H1 (cell line): Measurements from ENCODE around the gene AP1M1. TPM values are rescaled to one million over a fixed set of nuclear protein-coding genes. Genes with fewer than 3 reads are reported as not detected.

ENCODE experiments used
- CTCF ChIA-PET: fragments of 300-600 bp; sonication (Branson Sonifier 250); formaldehyde crosslinking; loops from one replicate; lab custom pipeline; 2021; ENCODE audit not compliant: partially characterized antibody; lab: Charles Lee
- POLR2A ChIA-PET: fragments of 300-600 bp; sonication (Branson Sonifier 250); formaldehyde crosslinking; loops from one replicate; lab custom pipeline; 2021; ENCODE audit warnings: inconsistent platforms; ENCODE audit not compliant: partially characterized antibody; lab: Charles Lee
- DNase-seq, 2 experiments: peaks; one replicate each; pipeline versions ENCODE4 v3.0.0 to v3.0.0-alpha.2; 2010 to 2022; ENCODE audit warnings: low spot score in 2 of 2, low read depth in 1 of 2, mixed read lengths in 1 of 2
- FAIRE-seq: peaks from 2 replicates; lab custom pipeline; 2011; peaks lifted over from hg19 to GRCh38; lab: Jason Lieb, UNC
- H2AFZ ChIP-seq: 2 replicates; pipeline ENCODE4 v1.8.1; 2012; ENCODE audit warnings: low read length, inconsistent platforms
- H2AK5ac ChIP-seq: 2 replicates; pipeline ENCODE4 v1.6.1; 2013; ENCODE audit warnings: low read depth, low read length
- H2BK120ac ChIP-seq: replicated peaks from 2 replicates; pipeline ENCODE3; 2013; ENCODE audit warnings: low read depth, low read length, inconsistent platforms
- H2BK12ac ChIP-seq: 2 replicates; pipeline ENCODE4 v1.6.1; 2013; ENCODE audit warnings: low read depth, low read length
- H2BK15ac ChIP-seq: 2 replicates; pipeline ENCODE4 v1.6.1; 2013; ENCODE audit warnings: low read length
- H2BK20ac ChIP-seq: 2 replicates; pipeline ENCODE4 v1.6.1; 2013; ENCODE audit warnings: low read length
- H2BK5ac ChIP-seq: 2 replicates; pipeline ENCODE4 v1.6.1; 2013; ENCODE audit warnings: low read depth, low read length
- H3K14ac ChIP-seq: 2 replicates; pipeline ENCODE4 v1.6.1; 2013; ENCODE audit warnings: inconsistent platforms; ENCODE audit not compliant: insufficient read length
- H3K18ac ChIP-seq: 2 replicates; pipeline ENCODE4 v1.6.1; 2013; ENCODE audit warnings: low read length; ENCODE audit errors: extremely low read depth
- H3K23ac ChIP-seq: 2 replicates; pipeline ENCODE4 v1.6.1; 2013; ENCODE audit warnings: inconsistent platforms; ENCODE audit not compliant: insufficient read length
- H3K23me2 ChIP-seq: 2 replicates; pipeline ENCODE4 v1.6.1; 2013; ENCODE audit warnings: low read depth, low read length
- H3K27ac ChIP-seq: 2 replicates; pipeline ENCODE4 v1.6.1; 2011; ENCODE audit warnings: low read depth, low read length, inconsistent platforms
- H3K27me3 ChIP-seq, 4 experiments: replicated peaks in 1 of 4; 1 replicate in 1 of 4; 2 replicates in 3 of 4; pipeline versions ENCODE4 v1.6.1 to v1.8.1; 2011 to 2013; ENCODE audit warnings: low read length in 3 of 4, mild to moderate bottlenecking in 3 of 4, inconsistent platforms in 2 of 4, mixed read lengths in 2 of 4, moderate library complexity in 1 of 4; ENCODE audit not compliant: control insufficient read depth in 3 of 4, insufficient read depth in 3 of 4; ENCODE audit errors: extremely low read depth in 1 of 4
- H3K36me3 ChIP-seq, 4 experiments: 2 replicates each; pipeline versions ENCODE4 v1.6.1 to v1.8.1; 2011 to 2013; ENCODE audit warnings: mild to moderate bottlenecking in 4 of 4, low read length in 3 of 4, moderate library complexity in 2 of 4, control low read depth in 1 of 4, inconsistent platforms in 1 of 4; ENCODE audit not compliant: insufficient read depth in 4 of 4, control insufficient read depth in 2 of 4
- H3K4ac ChIP-seq: replicated peaks from 2 replicates; pipeline ENCODE3; 2013; ENCODE audit warnings: low read length, low read depth, mixed read lengths, inconsistent platforms; ENCODE audit not compliant: insufficient read length
- H3K4me1 ChIP-seq, 4 experiments: replicated peaks in 1 of 4; 1 replicate in 1 of 4; 2 replicates in 3 of 4; pipeline versions ENCODE4 v1.6.1 to v1.8.1; 2011 to 2013; ENCODE audit warnings: low read length in 3 of 4, inconsistent platforms in 2 of 4, mixed read lengths in 1 of 4; ENCODE audit not compliant: insufficient read depth in 4 of 4, control insufficient read depth in 3 of 4
- H3K4me2 ChIP-seq, 2 experiments: 2 replicates each; pipeline versions ENCODE4 v1.6.1 to v1.8.1; 2011 to 2013; ENCODE audit warnings: low read depth in 2 of 2, low read length in 2 of 2, control low read depth in 1 of 2, inconsistent platforms in 1 of 2, mild to moderate bottlenecking in 1 of 2; ENCODE audit not compliant: insufficient read depth in 1 of 2
- H3K4me3 ChIP-seq, 4 experiments: fragments of 200-600, 300-600 bp in 1 of 4; sonication (generic), shearing (Covaris generic), sonication (Bioruptor Twin) in 1 of 4; 2 replicates each; pipeline versions ENCODE4 v1.5.1 to v1.8.1; 2011 to 2016; ENCODE audit warnings: low read length in 4 of 4, low read depth in 3 of 4, control low read depth in 2 of 4, inconsistent platforms in 2 of 4, mild to moderate bottlenecking in 2 of 4, mixed read lengths in 1 of 4, moderate library complexity in 1 of 4; ENCODE audit not compliant: insufficient read depth in 2 of 4; ENCODE audit errors: extremely low read depth in 1 of 4
- H3K56ac ChIP-seq: replicated peaks from 2 replicates; pipeline ENCODE3; 2013; ENCODE audit warnings: low read depth, mild to moderate bottlenecking, mixed read lengths, low read length, inconsistent platforms; ENCODE audit not compliant: insufficient read length
- H3K79me1 ChIP-seq: 2 replicates; pipeline ENCODE4 v1.6.1; 2013; ENCODE audit warnings: low read depth, low read length, control low read depth
- H3K79me2 ChIP-seq, 2 experiments: 2 replicates each; pipeline versions ENCODE4 v1.6.1 to v1.8.1; 2012 to 2013; ENCODE audit warnings: low read length in 2 of 2, mild to moderate bottlenecking in 2 of 2, inconsistent platforms in 1 of 2; ENCODE audit not compliant: insufficient read depth in 2 of 2, control insufficient read depth in 1 of 2
- H3K9ac ChIP-seq, 4 experiments: replicated peaks in 1 of 4; 1 replicate in 1 of 4; 2 replicates in 3 of 4; pipeline versions ENCODE4 v1.6.1 to v1.8.1; 2011 to 2013; ENCODE audit warnings: low read depth in 3 of 4, low read length in 3 of 4, control low read depth in 2 of 4, mild to moderate bottlenecking in 2 of 4, moderate library complexity in 2 of 4, inconsistent platforms in 1 of 4; ENCODE audit errors: extremely low read depth in 1 of 4
- H3K9me3 ChIP-seq, 2 experiments: 2 replicates each; pipeline versions ENCODE4 v1.6.1 to v1.8.1; 2012 to 2013; ENCODE audit warnings: mild to moderate bottlenecking in 2 of 2, moderate library complexity in 2 of 2, control low read depth in 1 of 2, inconsistent platforms in 1 of 2, low read depth in 1 of 2, low read length in 1 of 2, mixed read lengths in 1 of 2; ENCODE audit not compliant: insufficient read depth in 2 of 2
- H4K20me1 ChIP-seq, 2 experiments: replicated peaks in 1 of 2; 2 replicates each; pipeline versions ENCODE3 to v1.8.1; 2011 to 2013; ENCODE audit warnings: inconsistent platforms in 2 of 2, low read length in 2 of 2, mild to moderate bottlenecking in 1 of 2; ENCODE audit not compliant: insufficient read depth in 2 of 2, control insufficient read depth in 1 of 2
- H4K5ac ChIP-seq: 2 replicates; pipeline ENCODE4 v1.6.1; 2013; ENCODE audit warnings: low read length, low read depth, mixed read lengths, inconsistent platforms; ENCODE audit not compliant: insufficient read length
- H4K8ac ChIP-seq: 2 replicates; pipeline ENCODE4 v1.8.0; 2013; ENCODE audit warnings: mild to moderate bottlenecking, moderate library complexity, low read length, inconsistent platforms; ENCODE audit not compliant: insufficient read depth; ENCODE audit errors: extremely low read depth
- H4K91ac ChIP-seq: replicated peaks from 2 replicates; pipeline ENCODE3; 2013; ENCODE audit warnings: low read length, mixed read lengths, inconsistent platforms; ENCODE audit not compliant: insufficient read length
- whole genome bisulfite sequencing, 2 experiments: shearing (Covaris generic) in 1 of 2; methylation state at CpG; one replicate each; pipeline versions ENCODE4 v1.1.6 to v1.1.7; 2013 to 2015; ENCODE audit warnings: low lambda C conversion rate in 2 of 2, mixed read lengths in 2 of 2, inconsistent platforms in 1 of 2, low coverage in 1 of 2, missing lambda C conversion rate in 1 of 2; ENCODE audit not compliant: insufficient replicate concordance in 2 of 2, insufficient coverage in 1 of 2, insufficient read length in 1 of 2; ENCODE audit errors: extremely low coverage in 1 of 2, missing lambda C conversion rate in 1 of 2; 5-methylcytosine and 5-hydroxymethylcytosine counted together
- polyA plus RNA-seq, 7 experiments: library from polyadenylated mRNA; depleted of rRNA in 3 of 7; stranded (reverse) in 5 of 7; unstranded in 2 of 7; fragments of >200 nt in 5 of 7; fragments of 200-250 nt in 2 of 7; gene quantifications; 1 replicate in 5 of 7; 2 replicates in 1 of 7; 4 replicates in 1 of 7; pipeline versions ENCODE4 v1.2.1 to v1.2.3, GENCODE V29; 2011 to 2013; ENCODE audit warnings: missing spikeins in 2 of 7, mixed read lengths in 2 of 7
- total RNA-seq: library from RNA; stranded (reverse); fragmentation: NEBNext Ultra II Directional; extraction: Animal tissue kit (Norgen Biotek cat#: 25700); gene quantifications from 2 replicates; pipeline ENCODE4 v1.2.1, GENCODE V29; 2021
- TF ChIP-seq, protein P1 (sequence below): IDR thresholded peaks from 2 replicates; pipeline ENCODE4 v1.6.1; 2012; ENCODE audit warnings: inconsistent platforms

The AP1M1 gene
- total and polyA plus RNA-seq, 2 of the 8 experiments (the other 6 are each of a cell fraction or from before 2014, with no cell fraction given) = 30.9 to 37.5 TPM

DNA sequence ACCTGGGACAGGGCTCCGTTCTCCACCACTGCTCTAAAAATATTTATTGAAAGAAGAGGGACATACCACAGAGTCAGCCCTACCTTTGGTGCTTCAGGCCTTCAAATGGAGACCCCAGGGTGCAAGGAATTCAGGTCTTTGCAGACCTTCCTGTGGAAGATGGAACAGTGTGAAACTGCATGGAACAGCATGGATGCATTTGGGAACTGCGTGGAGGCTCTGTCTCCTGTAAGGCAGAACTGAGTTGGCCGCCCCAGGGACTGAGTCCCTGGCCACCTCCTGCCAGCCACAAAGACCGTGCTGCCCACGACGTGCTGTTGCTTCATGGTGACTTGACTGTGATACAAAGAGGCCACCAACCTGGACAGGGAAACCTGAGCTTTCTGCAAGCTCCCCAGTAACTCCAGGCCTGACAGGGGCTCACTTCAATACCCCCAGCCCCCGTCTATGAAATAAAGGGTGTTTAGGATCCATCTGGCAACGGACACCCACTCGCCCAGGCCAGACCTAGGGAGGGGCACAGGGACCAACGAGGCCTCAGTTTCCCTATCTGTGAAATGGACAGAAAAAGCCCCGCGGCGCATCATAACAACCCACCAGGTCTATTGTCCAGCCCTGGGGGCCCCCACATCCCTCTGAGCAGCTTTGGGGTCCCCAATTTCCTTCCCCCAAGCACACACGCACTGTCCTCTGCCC is 68.3 kb downstream of the AP1M1 start:
- Histone ChIP-seq H2BK15ac (no peak overlapping the region), H4K91ac (no peak overlapping the region), H2BK120ac (no peak overlapping the region), H3K23ac (no peak overlapping the region), H3K36me3 (no peaks in the 10 kb centered on the region), H3K18ac (no peak overlapping the region), H3K27me3 (no peaks in the 10 kb centered on the region), H3K9me3 (no peaks in the 10 kb centered on the region), H4K5ac (no peak overlapping the region), H4K20me1 (no peaks in the 10 kb centered on the region), H2AK5ac (no peak overlapping the region), H2BK20ac (no peak overlapping the region), H2BK12ac (no peak overlapping the region), H4K8ac (no peak overlapping the region), H3K4me3 (no peak overlapping the region), H2AFZ (no peak overlapping the region), H3K56ac (no peak overlapping the region), H2BK5ac (no peak overlapping the region), H3K27ac (no peak overlapping the region), H3K4me2 (no peak overlapping the region), H3K79me1 (no peaks in the 10 kb centered on the region), H3K14ac (no peak overlapping the region), H3K23me2 (no peaks in the 10 kb centered on the region), H3K9ac (no peak overlapping the region), H3K4ac (no peak overlapping the region), H3K79me2 (no peaks in the 10 kb centered on the region), H3K4me1 (no peaks in the 10 kb centered on the region; a peak in 1 of 7 replicates)
- POLR2A ChIA-PET = interaction anchor here (1.8 kb wide), 1 partner anchor 62 kb away, joined by 6 read pairs; no protein-coding TSS in a partner anchor
- CTCF ChIA-PET = no interaction called here
- 90% methylated on average over 14 of the region's 14 CpGs; no CpG with 5 or more reads in 1 of the 2 experiments for WGBS, 2 experiments
- DNase-seq (no peak), FAIRE-seq (no peak)
- TF ChIP-seq, protein P1, sequence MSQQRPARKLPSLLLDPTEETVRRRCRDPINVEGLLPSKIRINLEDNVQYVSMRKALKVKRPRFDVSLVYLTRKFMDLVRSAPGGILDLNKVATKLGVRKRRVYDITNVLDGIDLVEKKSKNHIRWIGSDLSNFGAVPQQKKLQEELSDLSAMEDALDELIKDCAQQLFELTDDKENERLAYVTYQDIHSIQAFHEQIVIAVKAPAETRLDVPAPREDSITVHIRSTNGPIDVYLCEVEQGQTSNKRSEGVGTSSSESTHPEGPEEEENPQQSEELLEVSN = no peak
